Common myeloid progenitor, CD34-positive (primary cell): ENCODE results near the gene UQCRC1.

Experiments
- CTCF ChIA-PET: fragments of 350-600 bp; sonication (Branson Sonifier 250); formaldehyde crosslinking; loops from one replicate; lab custom pipeline; 2021; ENCODE audit warnings: antibody characterized with exemption; lab: Charles Lee
- POLR2A ChIA-PET: fragments of 350-600 bp; sonication (Branson Sonifier 250); formaldehyde crosslinking; loops from one replicate; lab custom pipeline; 2021; ENCODE audit warnings: antibody characterized with exemption; lab: Charles Lee
- DNase-seq, 3 donors: peaks; one replicate each; pipeline versions ENCODE4 v3.0.0 to v3.0.0-alpha.2; 2013
- H3K27ac ChIP-seq, 2 experiments: 1 replicate in 1 of 2; 2 replicates in 1 of 2; pipeline ENCODE4 v1.7.0; 2013; ENCODE audit warnings: inconsistent platforms in 2 of 2, low read length in 2 of 2, mild to moderate bottlenecking in 2 of 2, low read depth in 1 of 2, moderate library complexity in 1 of 2; ENCODE audit not compliant: severe bottlenecking in 2 of 2, insufficient read depth in 1 of 2, poor library complexity in 1 of 2
- H3K27me3 ChIP-seq, 5 experiments: replicated peaks in 2 of 5; 1 replicate in 3 of 5; 2 replicates in 2 of 5; pipeline versions ENCODE4 v1.6.1 to v1.7.0; 2013; ENCODE audit warnings: low read length in 4 of 5, mild to moderate bottlenecking in 2 of 5, moderate library complexity in 2 of 5, inconsistent platforms in 1 of 5; ENCODE audit not compliant: insufficient read depth in 5 of 5, control insufficient read depth in 4 of 5
- H3K36me3 ChIP-seq, 4 experiments: 1 replicate in 2 of 4; 2 replicates in 2 of 4; pipeline versions ENCODE4 v1.6.1 to v1.7.0; 2013; ENCODE audit warnings: low read length in 3 of 4, control low read depth in 1 of 4, mild to moderate bottlenecking in 1 of 4; ENCODE audit not compliant: control insufficient read depth in 4 of 4, insufficient read depth in 4 of 4
- H3K4me1 ChIP-seq, 4 experiments: 1 replicate in 3 of 4; 2 replicates in 1 of 4; pipeline versions ENCODE4 v1.6.1 to v1.7.1; 2013; ENCODE audit warnings: low read length in 3 of 4, mild to moderate bottlenecking in 3 of 4, control low read depth in 1 of 4, inconsistent platforms in 1 of 4, moderate library complexity in 1 of 4; ENCODE audit not compliant: control insufficient read depth in 4 of 4, insufficient read depth in 4 of 4; ENCODE audit errors: control extremely low read depth in 1 of 4
- H3K4me3 ChIP-seq, 7 experiments: 1 replicate in 4 of 7; 2 replicates in 3 of 7; pipeline versions ENCODE4 v1.5.1 to v1.7.0; 2013; ENCODE audit warnings: mild to moderate bottlenecking in 7 of 7, low read length in 6 of 7, moderate library complexity in 6 of 7, inconsistent platforms in 2 of 7, low read depth in 2 of 7, control low read depth in 1 of 7; ENCODE audit not compliant: insufficient read depth in 4 of 7, control insufficient read depth in 1 of 7; ENCODE audit errors: extremely low read depth in 1 of 7
- H3K9me3 ChIP-seq, 5 experiments: 1 replicate in 4 of 5; 2 replicates in 1 of 5; pipeline versions ENCODE4 v1.6.1 to v1.7.1; 2013; ENCODE audit warnings: low read length in 4 of 5, mild to moderate bottlenecking in 2 of 5, inconsistent platforms in 1 of 5, low read depth in 1 of 5, moderate library complexity in 1 of 5; ENCODE audit not compliant: control insufficient read depth in 4 of 5, insufficient read depth in 2 of 5; ENCODE audit errors: control extremely low read depth in 1 of 5
- WGBS: methylation state at CpG from one replicate; pipeline ENCODE4 v1.1.5; 2013; ENCODE audit not compliant: insufficient coverage; 5-methylcytosine and 5-hydroxymethylcytosine counted together

The UQCRC1 gene

DNA sequence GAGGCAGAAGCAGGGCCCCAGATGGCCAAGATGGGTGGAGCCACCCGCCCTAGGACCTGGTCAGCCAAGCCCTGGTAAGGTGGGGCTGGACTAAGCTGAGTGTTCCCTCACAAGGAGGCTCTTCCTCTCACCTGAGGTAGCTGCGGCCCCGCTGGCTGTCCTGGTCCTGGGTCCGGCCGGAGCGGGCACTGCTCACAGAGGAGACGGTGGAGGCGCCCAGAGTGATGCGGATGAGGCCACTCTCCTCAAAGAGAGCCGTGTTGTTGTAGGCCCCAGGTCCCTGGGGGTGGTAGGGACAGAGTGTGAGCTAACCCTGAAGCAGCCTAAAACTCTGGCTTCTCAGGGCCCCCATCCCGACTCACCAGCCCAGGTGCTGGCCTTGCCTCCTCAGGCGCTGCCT lies 33.2 kb upstream of the UQCRC1 start:
- H3K27me3 ChIP-seq: no peaks in the 10 kb centered on the region
- ChIA-PET POLR2A (interaction anchor here (0.8 kb wide), 1 partner anchor 44 kb away, joined by 3 read pairs; no protein-coding TSS in a partner anchor), CTCF (interaction anchor here (1.6 kb wide), 1 partner anchor 10 kb away, joined by 4 read pairs; no protein-coding TSS in a partner anchor)
- H3K27ac ChIP-seq: no peak overlapping the region
- no peaks in the 10 kb centered on the region for H3K36me3 ChIP-seq
- no peak for DNase-seq
- H3K4me3 ChIP-seq: no peak overlapping the region
- no peaks in the 10 kb centered on the region for H3K4me1 ChIP-seq
- WGBS: 98% methylated on average over 12 of the region's 12 CpGs
- H3K9me3 ChIP-seq: no peaks in the 10 kb centered on the region

DNA sequence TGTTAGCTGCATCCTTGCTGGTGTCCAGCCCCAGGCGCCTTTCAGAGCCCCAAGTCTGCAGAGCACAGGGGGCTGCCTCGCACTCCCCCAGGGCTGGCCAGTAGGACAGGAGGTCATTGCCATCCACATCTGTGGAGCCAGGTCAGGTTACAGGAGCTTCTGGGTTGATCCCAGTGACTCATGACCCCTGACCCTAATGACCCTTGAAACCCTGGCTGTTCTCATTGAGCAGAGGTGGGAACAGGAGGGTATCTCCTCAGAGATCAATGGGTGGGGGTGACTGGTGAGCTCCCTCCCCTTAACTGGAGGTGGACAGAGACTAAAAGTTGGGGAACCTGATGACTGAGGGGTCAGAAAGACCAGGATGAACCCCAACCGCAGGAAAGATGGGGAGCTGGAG lies 31.9 kb upstream of the UQCRC1 start:
- CTCF ChIA-PET: interaction anchor here (1.2 kb wide), 1 partner anchor 9 kb away, joined by 5 read pairs; no protein-coding TSS in a partner anchor
- DNase-seq: no peak
- 94% methylated on average over 2 of the region's 3 CpGs for WGBS

DNA sequence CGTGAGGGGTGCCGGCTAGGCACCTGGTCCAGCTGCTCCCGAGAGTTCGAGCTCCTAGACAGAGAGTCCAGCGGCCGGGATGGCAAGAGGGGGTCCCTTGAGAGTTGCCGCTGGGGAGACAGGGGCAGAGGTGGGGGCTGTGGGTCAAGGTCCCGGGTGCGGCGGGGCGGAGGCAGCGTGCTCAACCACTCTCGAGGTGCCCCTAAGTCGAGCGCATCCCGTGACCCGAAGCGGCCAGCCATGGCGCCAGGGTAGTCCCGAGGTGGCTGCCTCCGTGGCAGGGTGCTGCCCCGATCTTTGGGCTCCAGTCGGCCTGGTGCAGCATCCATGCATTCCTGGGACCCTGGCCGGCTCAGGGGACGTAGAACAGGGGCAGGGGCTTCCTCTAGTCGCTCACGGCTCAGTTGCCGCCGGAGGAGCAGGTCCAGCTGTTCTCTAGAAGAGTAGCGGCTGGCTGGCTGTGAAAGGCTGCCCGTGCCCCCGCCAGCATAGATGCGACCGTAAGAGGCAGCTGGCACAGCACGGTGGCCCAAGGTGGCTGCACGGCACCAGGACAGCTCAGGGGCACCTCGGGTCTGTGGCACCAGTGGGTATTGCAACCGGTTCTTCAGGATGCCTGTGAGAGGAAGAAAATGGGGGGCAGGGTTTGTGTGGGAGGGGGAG lies 30.6 kb upstream of the UQCRC1 start:
- Histone ChIP-seq H3K4me1 (peaks cover 0 to 15% (median 13%) of the 10 kb centered on the region in 4 experiments), H3K36me3 (no peaks in the 10 kb centered on the region), H3K27me3 (no peaks in the 10 kb centered on the region), H3K9me3 (no peaks in the 10 kb centered on the region), H3K4me3 (no peak overlapping the region), H3K27ac (no peak overlapping the region)
- no peak for DNase-seq
- ChIA-PET POLR2A (no interaction called here), CTCF (interaction anchor here (1.2 to 1.8 kb wide), 2 partner anchors 8 to 10 kb away, joined by 5 read pairs; no protein-coding TSS in a partner anchor)
- 95% methylated on average over 36 of the region's 38 CpGs for WGBS

More for the DNA sequence above, 31.9 kb upstream of the UQCRC1 start:
- H3K27ac ChIP-seq: no peak overlapping the region
- no peaks in the 10 kb centered on the region for H3K27me3 ChIP-seq
- H3K4me3 ChIP-seq: no peak overlapping the region
- POLR2A ChIA-PET: no interaction called here
- no peaks in the 10 kb centered on the region for H3K9me3 ChIP-seq
- peaks cover 0 to 4% (median 3%) of the 10 kb centered on the region in 4 experiments for H3K4me1 ChIP-seq
- no peaks in the 10 kb centered on the region for H3K36me3 ChIP-seq

DNA sequence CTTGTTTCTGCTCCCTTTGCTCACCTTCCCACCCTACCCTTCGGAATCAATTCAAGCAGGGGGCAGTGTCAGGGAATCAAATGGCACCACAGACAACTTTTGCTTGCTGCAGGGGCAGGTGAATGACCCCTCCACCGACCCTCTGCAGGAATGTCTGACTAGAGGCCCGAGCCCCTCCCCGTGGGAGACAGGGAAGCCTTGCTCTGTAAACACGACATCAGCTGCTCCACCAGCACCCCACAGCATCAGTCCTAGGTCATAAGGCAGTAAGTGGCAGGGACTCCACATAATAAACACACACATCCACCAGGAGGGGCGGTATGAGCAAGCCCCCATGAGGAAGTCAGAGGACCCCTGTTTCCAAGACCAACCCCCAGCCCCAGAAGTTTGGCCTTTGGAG lies 27.9 kb upstream of the UQCRC1 start:
- H3K4me1 ChIP-seq: peaks cover 0 to 27% (median 22%) of the 10 kb centered on the region in 4 experiments
- H3K27me3 ChIP-seq: no peaks in the 10 kb centered on the region
- H3K27ac ChIP-seq: no peak overlapping the region
- no peaks in the 10 kb centered on the region for H3K9me3 ChIP-seq
- DNase-seq: no peak
- H3K36me3 ChIP-seq: peaks cover 0 to 9% (median 3%) of the 10 kb centered on the region in 4 experiments
- CTCF ChIA-PET: no interaction called here
- POLR2A ChIA-PET: no interaction called here
- 93% methylated on average over 4 of the region's 6 CpGs for WGBS
- no peak overlapping the region for H3K4me3 ChIP-seq

DNA sequence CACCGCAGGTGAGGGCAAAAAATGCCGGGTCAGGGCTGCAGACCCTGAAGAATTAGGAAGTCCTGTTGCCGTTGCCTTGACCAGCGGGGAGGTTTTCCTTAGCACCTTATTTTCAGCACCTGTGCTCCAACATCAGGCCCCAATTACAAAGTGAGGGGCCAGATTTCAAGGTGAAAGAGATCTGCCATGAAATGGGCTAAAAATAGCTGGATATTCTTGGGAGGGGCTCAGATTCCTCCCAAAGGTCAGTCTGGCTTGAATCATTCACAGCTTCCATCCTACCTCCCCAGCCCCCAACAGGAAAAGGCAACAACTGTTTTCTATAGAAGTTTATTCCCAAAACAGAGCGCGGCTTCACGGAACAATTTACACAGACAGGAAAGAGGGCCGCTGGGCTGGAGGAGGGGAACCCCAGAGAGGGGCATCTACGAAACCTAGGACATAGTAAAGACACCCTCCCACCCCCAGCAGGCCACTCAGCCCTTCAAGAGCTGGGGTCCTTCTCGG lies 26.8 kb upstream of the UQCRC1 start:
- no peaks in the 10 kb centered on the region for H3K9me3 ChIP-seq
- POLR2A ChIA-PET: no interaction called here
- WGBS: 0% methylated on average over 2 of the region's 10 CpGs
- H3K36me3 ChIP-seq: peaks cover 0 to 20% (median 3%) of the 10 kb centered on the region in 4 experiments
- no peaks in the 10 kb centered on the region for H3K27me3 ChIP-seq
- H3K4me3 ChIP-seq: peak overlapping the region in 6 of 7 experiments; percentile 75 to 93 (median 86)
- CTCF ChIA-PET: interaction anchor here (0.8 to 2.3 kb wide), 11 partner anchors 10 to 78 kb away, joined by 3 to 11 read pairs (median 4); partner anchors contain the start of gene TMEM89
- no peak overlapping the region for H3K27ac ChIP-seq
- H3K4me1 ChIP-seq: peaks cover 0 to 27% (median 22%) of the 10 kb centered on the region in 4 experiments
- DNase-seq: no peak

DNA sequence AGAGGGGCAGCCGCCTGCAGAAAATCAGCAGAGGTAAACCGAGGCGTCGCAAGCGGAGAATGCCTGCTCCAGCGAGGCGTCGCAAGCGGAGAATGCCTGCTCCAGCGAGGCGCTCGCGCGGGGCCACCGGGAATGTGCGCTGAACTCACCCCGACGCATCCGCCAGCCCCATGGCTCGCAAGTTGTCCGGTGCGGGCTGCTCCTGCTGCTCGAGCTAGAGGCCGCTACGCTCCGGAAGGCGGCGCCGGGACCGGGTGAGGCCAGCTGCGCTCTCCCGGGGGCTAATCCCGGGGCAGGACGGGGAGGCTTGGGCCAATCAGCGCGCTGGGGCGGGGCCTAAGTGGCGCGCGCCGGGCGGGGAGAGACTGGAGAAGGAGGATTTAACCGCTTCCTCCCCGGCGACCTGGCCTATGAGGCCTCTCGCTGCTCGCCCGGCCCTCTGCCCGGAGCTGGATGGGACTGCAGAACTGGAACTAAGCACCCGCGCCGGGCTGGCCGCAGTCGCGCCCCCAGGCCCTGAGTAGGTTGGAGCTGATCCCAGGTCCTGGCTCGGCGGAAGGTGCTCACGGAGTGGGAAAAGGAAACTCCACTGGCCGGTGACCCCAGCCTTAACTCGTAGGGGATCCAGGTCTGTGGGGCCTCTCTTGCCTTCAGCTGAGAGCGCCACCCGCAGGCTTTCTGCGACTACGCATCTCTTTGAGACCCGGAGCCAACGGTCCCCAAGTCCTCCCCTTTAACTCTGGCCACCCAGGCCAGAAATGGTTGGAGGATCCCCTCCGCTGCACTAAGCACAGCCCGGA lies 26.0 kb upstream of the UQCRC1 start, which contains the start of gene SLC26A6:
TSS of gene SLC26A6 (minus strand) at position 240 of the 800 bp plus-strand sequence. CDS start at position 172, 68 bp downstream.
- CTCF ChIA-PET: interaction anchor here (0.5 to 2.3 kb wide), 17 partner anchors 9 to 487 kb away, joined by 3 to 11 read pairs (median 4); partner anchors contain the start of genes TMEM89 and UQCRC1
- POLR2A ChIA-PET: interaction anchor here (0.6 kb wide), 1 partner anchor 147 kb away, joined by 9 read pairs; no protein-coding TSS in a partner anchor
- Histone ChIP-seq H3K9me3 (no peaks in the 10 kb centered on the region), H3K27me3 (no peaks in the 10 kb centered on the region), H3K4me1 (peaks cover 0 to 27% (median 22%) of the 10 kb centered on the region in 4 experiments), H3K4me3 (peak within 1 kb of the TSS; percentile 62 to 93 (median 85)), H3K27ac (peak within 1 kb of the TSS in 1 of 2 experiments; percentile 34), H3K36me3 (peaks cover 0 to 28% (median 7%) of the 10 kb centered on the region in 4 experiments)
- DNase-seq: peak; percentile 90 to 93 (median 90)
- 0% methylated on average over 52 of the region's 68 CpGs for WGBS
